Breast epithelium (tissue), 4 donors: ENCODE results near the gene EGFL6. TPM values are rescaled to one million over a fixed set of nuclear protein-coding genes. Genes with fewer than 3 reads are reported as not detected.

Experiments
- DNase-seq, 2 donors: peaks; one replicate each; pipeline ENCODE4 v3.0.0-alpha.2; 2019; ENCODE audit warnings: low spot score in 2 of 2
- H3K27ac ChIP-seq, 2 donors: fragments of 200-600 bp; sonication (generic) in 1 of 2; one replicate each; pipeline ENCODE4 v1.5.1; 2016 to 2019; ENCODE audit warnings: mild to moderate bottlenecking in 1 of 2
- H3K27me3 ChIP-seq, 2 donors: fragments of 200-600 bp; sonication (generic) in 1 of 2; one replicate each; pipeline versions ENCODE4 v1.5.1 to v1.6.0; 2017 to 2019; ENCODE audit warnings: control low read depth in 1 of 2, mild to moderate bottlenecking in 1 of 2
- H3K36me3 ChIP-seq: fragments of 200-600 bp; one replicate; pipeline ENCODE4 v1.5.1; 2019
- H3K4me1 ChIP-seq, 2 donors: fragments of 200-600 bp; sonication (generic); one replicate each; pipeline ENCODE4 v1.5.1; 2016 to 2019; ENCODE audit warnings: control low read depth in 1 of 2
- H3K4me3 ChIP-seq, 3 donors: fragments of 200-600 bp; sonication (generic); 1 replicate in 2 of 3; 2 replicates in 1 of 3; pipeline ENCODE4 v1.5.1; 2016 to 2019; ENCODE audit warnings: mild to moderate bottlenecking in 3 of 3, moderate library complexity in 2 of 3
- H3K9me3 ChIP-seq, 2 donors: fragments of 200-600 bp; sonication (generic) in 1 of 2; one replicate each; pipeline ENCODE4 v1.5.1; 2016 to 2019; ENCODE audit warnings: control low read depth in 1 of 2
- POLR2A ChIP-seq: fragments of 450-650 bp; IDR thresholded peaks from one replicate; pipeline ENCODE4 v1.6.1; 2016; ENCODE audit warnings: antibody characterized with exemption, mild to moderate bottlenecking, moderate library complexity
- POLR2AphosphoS5 ChIP-seq, 3 donors: sonication (generic); formaldehyde crosslinking; IDR thresholded peaks; one replicate each; pipeline ENCODE4 v1.6.1; 2017; ENCODE audit warnings: antibody characterized with exemption in 3 of 3
- intact Hi-C: fragments of 100-400 bp; cut with DNase I; formaldehyde crosslinking; loops from one replicate; pipeline ENCODE4 v1.15.1; 2023; ENCODE audit warnings: low total_unique reads
- total RNA-seq, 3 donors: library from RNA; depleted of rRNA; stranded (reverse); fragments of >200 nt; gene quantifications; one replicate each; pipeline ENCODE4 v1.1.0, GENCODE V29; 2016
- TF ChIP-seq, protein P1 (sequence below), 3 donors: fragments of 450-650 bp; IDR thresholded peaks; one replicate each; pipeline ENCODE4 v1.5.1; 2016 to 2017; ENCODE audit warnings: antibody characterized with exemption in 3 of 3, mild to moderate bottlenecking in 3 of 3, moderate library complexity in 3 of 3

EGFL6 gene
- total RNA-seq, 3 donors from 2014 or later = 0.59 to 11.8 (median 0.98) TPM

DNA sequence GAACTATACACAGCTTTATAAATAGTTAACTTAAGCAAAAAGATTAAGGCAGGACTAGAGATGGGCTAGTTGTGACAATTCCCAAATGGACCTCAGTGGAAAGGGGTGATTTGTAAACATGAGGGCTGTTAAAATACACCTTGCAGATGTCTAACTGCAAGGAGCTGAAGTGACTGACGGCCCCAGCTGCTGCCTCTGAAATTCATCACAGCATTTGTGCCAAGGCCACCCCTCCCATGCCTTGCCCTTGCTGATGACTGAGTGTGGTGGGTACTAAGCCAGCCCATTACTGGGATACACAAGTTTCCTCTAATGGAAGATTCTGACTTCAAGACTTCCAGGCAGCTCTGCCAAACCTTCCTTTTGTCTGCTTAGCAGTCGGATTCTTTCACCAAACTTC lies 23.7 kb upstream of the EGFL6 start:
- DNase-seq = no peak
- TF ChIP-seq, protein P1, sequence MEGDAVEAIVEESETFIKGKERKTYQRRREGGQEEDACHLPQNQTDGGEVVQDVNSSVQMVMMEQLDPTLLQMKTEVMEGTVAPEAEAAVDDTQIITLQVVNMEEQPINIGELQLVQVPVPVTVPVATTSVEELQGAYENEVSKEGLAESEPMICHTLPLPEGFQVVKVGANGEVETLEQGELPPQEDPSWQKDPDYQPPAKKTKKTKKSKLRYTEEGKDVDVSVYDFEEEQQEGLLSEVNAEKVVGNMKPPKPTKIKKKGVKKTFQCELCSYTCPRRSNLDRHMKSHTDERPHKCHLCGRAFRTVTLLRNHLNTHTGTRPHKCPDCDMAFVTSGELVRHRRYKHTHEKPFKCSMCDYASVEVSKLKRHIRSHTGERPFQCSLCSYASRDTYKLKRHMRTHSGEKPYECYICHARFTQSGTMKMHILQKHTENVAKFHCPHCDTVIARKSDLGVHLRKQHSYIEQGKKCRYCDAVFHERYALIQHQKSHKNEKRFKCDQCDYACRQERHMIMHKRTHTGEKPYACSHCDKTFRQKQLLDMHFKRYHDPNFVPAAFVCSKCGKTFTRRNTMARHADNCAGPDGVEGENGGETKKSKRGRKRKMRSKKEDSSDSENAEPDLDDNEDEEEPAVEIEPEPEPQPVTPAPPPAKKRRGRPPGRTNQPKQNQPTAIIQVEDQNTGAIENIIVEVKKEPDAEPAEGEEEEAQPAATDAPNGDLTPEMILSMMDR (IDR thresholded peaks at IDR 0.05) = no peak
- TF ChIP-seq POLR2A (no peak), POLR2AphosphoS5 (IDR thresholded peaks at IDR 0.05) (no peak)

DNA sequence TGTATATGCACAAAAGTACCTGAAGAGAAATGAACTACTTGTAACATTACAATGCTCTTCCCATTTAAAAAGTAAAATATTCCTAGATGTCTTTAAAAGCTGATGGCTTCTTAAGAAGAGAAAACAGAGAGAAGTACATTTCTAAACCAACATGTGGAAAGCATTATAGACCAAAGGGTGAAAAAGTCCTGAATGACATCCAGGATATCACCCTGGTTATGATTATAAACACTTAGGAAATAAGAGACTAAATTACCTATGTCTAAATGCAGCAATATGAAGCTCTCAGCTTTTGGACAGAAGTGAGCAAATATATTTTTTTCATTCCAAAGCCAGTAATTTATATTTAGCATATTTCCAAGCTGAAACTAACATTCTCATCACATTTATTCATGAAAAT lies 21.7 kb upstream of the EGFL6 start:
- intact Hi-C loops = no loop called here
- Histone ChIP-seq H3K4me1 (no peaks in the 10 kb centered on the region), H3K9me3 (no peaks in the 10 kb centered on the region), H3K36me3 (no peaks in the 10 kb centered on the region), H3K27me3 (peaks cover 0 to 58% of the 10 kb centered on the region in 2 donors), H3K4me3 (no peak overlapping the region), H3K27ac (no peak overlapping the region)
- no peak for DNase-seq
- no peak for TF ChIP-seq POLR2A
- TF ChIP-seq, protein P1 (IDR thresholded peaks at IDR 0.05) = no peak

More for the DNA sequence above, 23.7 kb upstream of the EGFL6 start:
- Histone ChIP-seq H3K4me1 (no peaks in the 10 kb centered on the region), H3K9me3 (no peaks in the 10 kb centered on the region), H3K27me3 (peaks cover 0 to 58% of the 10 kb centered on the region in 2 donors), H3K36me3 (no peaks in the 10 kb centered on the region), H3K27ac (no peak overlapping the region), H3K4me3 (no peak overlapping the region)
- intact Hi-C loops = no loop called here

DNA sequence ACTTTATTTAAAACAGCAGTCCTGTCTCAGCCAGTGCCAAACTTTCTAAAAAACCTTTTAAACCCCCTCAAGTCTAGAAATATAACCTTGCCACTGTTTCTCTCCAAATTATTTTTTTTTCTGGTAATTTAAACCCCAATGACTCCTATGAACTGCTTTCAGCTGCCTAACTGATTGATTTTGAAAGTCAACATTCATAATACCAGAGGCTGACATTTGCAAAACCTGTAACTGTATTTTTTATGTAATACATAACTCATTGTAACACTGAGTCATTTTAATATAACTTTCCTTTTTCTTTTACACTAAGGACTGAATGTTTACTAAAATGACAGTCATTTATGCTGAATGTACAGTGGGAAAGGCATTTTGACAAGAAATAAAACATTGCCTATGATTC lies 19.1 kb upstream of the EGFL6 start:
- no peak for DNase-seq
- Histone ChIP-seq H3K27me3 (peaks cover 0 to 64% of the 10 kb centered on the region in 2 donors), H3K4me1 (no peaks in the 10 kb centered on the region), H3K27ac (no peak overlapping the region), H3K4me3 (no peak overlapping the region), H3K36me3 (no peaks in the 10 kb centered on the region), H3K9me3 (no peaks in the 10 kb centered on the region)
- TF ChIP-seq, protein P1 (IDR thresholded peaks at IDR 0.05) = no peak
- TF ChIP-seq POLR2A (no peak), POLR2AphosphoS5 (IDR thresholded peaks at IDR 0.05) (no peak)
- intact Hi-C loops = loop anchor here (5.0 kb wide), 1 partner anchor 257 kb away; no protein-coding TSS in a partner anchor

DNA sequence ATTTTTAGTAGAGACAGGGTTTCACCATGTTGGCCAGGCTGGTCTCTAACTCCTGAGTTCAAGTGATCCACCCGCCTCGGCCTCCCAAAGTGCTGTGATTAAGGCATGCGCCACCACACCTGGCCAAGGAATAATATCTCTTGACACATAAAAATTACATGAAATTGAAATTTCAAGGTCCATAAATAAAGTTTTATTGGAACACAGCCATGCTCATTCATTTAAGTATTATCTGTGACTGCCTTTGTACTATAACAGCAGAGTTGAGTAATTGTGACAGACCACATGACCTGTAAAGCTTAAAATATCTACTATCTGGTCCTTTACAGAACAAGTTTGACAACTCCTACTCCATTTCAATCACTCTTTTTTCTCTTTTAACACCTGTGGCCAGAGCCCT lies 17.8 kb upstream of the EGFL6 start:
- no peak for DNase-seq
- H3K4me1 ChIP-seq = no peaks in the 10 kb centered on the region
- peaks cover 0 to 62% of the 10 kb centered on the region in 2 donors for H3K27me3 ChIP-seq
- no peak overlapping the region for H3K27ac ChIP-seq
- intact Hi-C loops = loop anchor here (5.0 kb wide), 1 partner anchor 256 kb away; no protein-coding TSS in a partner anchor
- H3K4me3 ChIP-seq = no peak overlapping the region
- TF ChIP-seq POLR2A (no peak), POLR2AphosphoS5 (IDR thresholded peaks at IDR 0.05) (no peak)
- TF ChIP-seq, protein P1 (IDR thresholded peaks at IDR 0.05) = no peak
- H3K36me3 ChIP-seq = no peaks in the 10 kb centered on the region
- H3K9me3 ChIP-seq = no peaks in the 10 kb centered on the region

DNA sequence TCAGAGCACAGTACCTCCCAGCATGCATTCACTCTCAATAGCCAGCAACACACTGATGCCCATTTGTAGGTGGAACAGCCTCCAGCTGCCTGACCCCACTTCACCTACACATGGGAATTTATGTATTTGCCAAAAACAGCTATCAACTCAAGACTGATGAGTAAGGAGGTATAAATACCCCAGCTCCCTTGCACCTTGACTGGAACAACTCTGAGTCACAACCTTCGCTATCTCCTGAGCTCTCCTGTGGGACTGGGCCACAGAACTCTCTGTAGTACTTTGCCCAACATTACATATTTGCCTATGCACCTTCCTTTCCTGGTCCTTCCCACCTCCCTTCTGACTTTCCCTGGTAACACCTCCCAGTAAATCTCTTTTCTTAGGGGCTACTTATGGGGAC lies 16.5 kb upstream of the EGFL6 start:
- Histone ChIP-seq H3K9me3 (no peaks in the 10 kb centered on the region), H3K36me3 (no peaks in the 10 kb centered on the region), H3K27ac (no peak overlapping the region), H3K27me3 (peaks cover 0 to 67% of the 10 kb centered on the region in 2 donors), H3K4me1 (no peaks in the 10 kb centered on the region), H3K4me3 (no peak overlapping the region)
- TF ChIP-seq POLR2A (no peak), POLR2AphosphoS5 (IDR thresholded peaks at IDR 0.05) (no peak)
- TF ChIP-seq, protein P1 (IDR thresholded peaks at IDR 0.05) = no peak
- no peak for DNase-seq
- intact Hi-C loops = loop anchor here (5.0 kb wide), 1 partner anchor 254 kb away; no protein-coding TSS in a partner anchor
